GM21390 (cell line): Measurements from ENCODE around the gene PRKCI.
"Not testable (repeated sequence)": the region's sequence is repeated elsewhere in the genome, so short reads cannot be mapped to it uniquely, and the experiment has no call there.

Experiments
- ATAC-seq: cut with Tn5 transposase; IDR thresholded peaks from one replicate; pipeline ENCODE4 v1.9.1; 2021; ENCODE audit not compliant: unreplicated experiment

PRKCI gene

DNA sequence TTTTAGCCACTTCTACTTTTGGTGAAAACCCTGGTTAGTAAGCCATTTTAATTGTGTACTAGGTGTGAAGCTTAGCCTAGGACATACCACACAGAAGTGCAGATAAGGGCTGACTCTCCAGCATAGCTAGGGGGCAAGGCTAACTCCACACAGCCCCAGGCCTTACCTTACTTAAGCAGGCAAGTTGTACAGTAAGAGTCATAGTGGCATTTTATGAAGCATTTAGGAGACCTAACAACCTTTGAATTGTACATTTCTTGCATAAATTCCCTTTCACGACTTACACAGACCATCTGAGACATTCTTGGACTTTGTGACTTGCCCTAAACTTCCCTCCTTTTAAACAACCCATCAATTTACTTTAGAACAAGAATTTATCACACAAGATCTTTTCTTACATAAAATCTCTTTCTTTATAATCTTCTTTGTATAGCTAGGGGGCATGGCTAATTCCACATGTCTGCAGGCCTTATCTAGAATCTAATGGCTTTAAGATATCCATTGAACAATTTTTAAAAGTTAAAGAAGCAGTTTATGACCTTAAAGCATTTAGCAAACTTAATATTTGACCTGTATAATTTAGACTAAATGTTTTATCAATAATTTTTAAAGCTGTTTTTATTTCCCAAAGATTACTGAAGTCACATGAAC, 116.6 kb downstream of the PRKCI start:
- no peak for ATAC-seq

DNA sequence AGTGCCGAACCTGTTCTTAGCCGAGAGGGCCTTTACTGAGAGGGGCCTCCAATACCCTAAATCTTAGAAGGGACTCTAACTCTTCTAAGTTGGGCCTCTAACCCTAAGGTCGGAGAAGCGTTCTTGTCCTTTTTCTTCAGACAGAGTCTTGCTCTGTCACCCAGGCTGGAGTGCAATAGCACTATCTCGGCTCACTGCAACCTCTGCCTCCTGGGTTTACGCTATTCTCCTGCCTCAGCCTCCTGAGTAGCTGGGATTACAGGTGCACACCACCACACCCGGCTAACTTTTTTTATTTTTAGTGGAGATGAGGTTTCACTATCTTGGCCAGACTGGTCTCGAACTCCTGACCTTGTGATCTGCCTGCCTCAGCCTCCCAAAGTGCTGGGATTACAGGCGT, 120.0 kb downstream of the PRKCI start:
- ATAC-seq = not testable (repeated sequence)

DNA sequence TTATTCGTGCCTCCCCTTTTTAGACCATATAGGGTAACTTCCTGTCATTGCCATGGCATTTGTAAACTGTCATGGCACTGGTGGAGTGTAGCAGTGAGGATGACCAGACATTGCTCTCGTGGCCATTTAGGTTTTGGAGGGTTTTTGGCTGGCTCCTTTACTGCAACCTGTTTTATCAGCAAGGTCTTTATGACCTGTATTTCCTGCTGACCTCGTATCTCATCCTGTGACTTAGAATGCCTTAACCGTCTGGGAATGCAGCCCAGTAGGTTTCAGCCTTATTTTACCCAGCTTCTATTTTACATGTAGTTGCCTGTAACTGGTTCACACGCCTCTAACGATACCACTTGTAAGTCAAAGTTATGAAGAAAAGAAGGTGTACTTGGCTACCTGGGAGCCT, 121.6 kb downstream of the PRKCI start:
- ATAC-seq = not testable (repeated sequence)

DNA sequence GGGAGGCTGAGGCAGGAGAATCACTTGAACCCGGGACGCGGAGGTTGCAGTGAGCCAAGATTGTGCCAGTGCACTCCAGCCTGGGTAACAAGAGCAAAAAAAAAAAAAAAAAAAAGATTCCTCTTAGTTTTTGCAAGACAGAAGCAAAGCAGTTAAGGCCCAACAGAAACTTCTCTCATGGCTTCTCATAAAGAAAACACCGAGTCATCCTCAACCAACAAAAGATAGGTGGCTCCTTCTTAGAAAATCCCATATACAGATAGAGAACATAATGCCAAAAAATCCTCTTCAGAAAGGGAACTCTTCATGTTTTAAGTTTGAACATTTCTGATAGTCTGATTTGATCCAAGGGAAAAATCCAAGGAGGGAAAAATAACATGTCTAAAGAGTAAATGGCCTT, 122.7 kb downstream of the PRKCI start:
- ATAC-seq = no peak

DNA sequence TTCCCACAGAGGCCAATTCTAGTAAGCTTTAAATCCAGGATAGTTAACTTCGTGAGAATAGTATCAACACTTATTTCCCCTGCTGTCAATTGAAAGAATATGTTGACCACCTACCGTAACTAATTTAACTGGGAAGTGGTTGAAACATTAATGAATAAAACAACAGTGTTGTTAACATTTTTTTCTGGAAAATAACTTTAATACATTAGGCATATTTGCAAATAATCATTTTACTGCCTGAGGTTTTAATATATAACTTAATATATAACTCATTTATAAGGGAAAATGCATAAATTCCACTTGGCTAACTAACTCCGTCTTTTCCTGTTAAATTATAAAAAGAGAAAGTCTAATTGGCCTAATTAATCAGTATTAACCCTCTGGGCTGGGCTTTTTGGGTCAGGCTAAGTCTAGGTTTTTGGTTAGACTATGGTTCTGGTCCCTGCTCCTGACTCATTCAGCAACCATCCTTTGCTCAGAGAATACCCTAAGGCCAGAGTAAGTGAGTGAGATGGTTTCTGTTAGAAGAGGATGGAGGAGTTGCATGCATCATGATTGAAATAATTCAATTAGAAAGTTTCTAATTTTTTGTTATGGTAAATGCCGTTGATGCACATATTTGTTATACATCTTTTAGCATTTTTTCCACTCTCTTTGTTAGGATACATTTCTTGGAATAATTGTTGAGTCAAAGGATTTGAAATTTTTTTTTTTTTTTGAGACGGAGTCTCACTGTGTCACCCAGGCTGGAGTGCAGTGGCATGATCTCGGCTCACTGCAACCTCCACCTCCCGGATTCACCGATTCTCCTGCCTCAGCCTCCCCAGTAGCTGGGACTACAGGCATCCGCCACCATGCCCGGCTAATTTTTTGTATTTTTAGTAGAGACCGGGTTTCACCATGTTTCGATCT, 124.5 kb downstream of the PRKCI start:
- ATAC-seq = no peak

DNA sequence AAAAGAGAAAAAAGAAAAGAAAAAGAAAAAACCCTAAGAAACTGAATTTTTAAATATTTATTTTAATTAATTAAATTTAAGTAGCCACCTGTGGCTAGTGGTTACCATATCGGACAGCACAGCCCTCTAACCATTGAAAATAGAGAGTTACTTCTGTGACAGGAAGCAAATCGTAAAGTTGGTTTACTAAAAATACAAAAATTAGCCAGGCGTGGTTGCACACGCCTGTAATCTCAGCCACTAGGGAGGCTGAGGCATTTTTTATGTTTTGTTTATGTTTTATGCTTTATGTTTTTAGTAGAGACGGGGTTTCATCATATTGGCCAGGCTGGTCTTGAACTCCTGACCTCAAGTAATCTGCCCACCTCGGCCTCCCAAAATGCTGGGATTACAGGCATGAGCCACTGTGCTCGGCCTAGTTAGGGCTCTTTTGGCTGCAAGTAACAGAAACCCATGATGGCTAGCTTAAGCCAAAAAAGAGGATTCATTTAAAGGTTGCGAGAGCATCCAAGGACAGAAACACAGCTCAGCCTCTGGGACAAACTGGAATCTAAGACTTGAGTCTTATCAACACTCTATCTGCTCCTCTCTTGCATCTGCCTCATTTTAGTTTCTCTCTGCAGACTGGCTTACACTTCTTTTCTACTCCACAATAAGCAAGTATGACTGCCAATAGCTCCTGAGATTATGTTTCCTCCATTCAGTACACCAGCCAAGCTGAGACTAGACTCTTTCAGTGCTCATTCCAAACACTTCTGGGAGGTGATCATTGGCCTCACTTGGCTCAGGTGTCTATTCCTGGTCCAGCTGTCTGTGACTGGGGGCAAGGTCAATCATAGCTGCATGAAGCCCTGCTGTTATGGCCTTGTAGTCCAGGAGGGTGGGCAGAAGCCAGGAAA, 128.5 kb downstream of the PRKCI start:
- ATAC-seq = peak; percentile 49

DNA sequence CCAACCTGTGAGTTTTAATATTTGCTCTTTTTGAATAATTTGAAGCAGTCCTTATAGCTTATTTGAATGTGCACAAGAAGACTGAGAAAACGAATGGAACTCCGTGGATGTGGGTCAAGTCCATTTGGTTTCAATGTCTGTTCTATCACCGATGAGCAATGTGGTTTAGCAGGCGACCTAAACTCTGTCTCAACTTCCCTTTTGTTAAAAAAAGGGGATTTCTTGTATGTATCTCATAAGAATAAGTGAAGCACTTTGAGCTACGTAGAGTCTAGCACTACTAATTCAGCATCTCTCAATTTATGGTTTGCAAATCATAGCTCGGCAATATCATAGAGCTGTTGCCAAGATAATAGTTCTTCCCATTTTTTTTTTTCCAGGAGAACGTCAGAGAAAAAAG, 130.7 kb downstream of the PRKCI start:
- no peak for ATAC-seq

DNA sequence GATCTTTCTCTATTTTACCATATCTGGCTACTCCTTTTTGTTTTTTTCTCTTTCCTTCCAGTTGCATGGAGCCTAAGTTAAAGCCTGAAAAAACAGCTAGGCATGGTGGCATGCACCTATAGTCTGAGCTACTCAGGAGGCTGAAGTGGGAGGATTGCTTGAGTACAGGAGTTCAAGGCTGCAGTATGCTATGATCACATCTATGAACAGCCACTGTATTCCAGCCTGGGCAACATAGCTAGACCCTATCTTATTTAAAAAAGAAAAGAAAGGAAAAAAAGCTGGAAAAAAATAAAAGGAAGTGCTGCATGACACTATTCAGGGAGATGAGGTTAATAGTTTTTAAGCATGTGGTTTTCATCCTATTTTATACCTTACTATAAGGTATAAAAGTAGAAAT, 131.3 kb downstream of the PRKCI start:
- ATAC-seq = no peak

DNA sequence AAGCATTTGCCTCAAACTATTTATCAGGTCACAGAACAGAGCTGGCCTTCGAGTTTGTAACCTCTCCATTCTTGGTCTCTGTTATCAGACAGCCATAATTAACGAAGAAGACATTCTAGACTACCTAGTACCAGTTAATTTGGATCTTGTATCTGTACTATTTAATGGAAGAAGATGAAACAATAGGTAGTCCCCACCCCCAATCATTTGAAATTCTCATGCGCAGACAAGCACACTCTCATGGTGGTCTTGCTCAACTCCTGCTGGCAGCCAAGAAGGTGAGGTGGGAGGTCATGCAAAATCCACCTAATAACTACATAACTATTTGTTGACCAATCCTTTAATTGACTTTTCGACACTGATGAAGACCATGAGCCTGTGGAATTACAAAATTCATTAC, 132.5 kb downstream of the PRKCI start:
- ATAC-seq = no peak
